ENCODE measurements around the gene EEPD1.

Gene EEPD1

GRCh38 chr7:36165802-36166201 lies 12.7 kb downstream of the EEPD1 start:
- peaks cover 4% of the 10 kb centered on the region for H3K4me1 ChIP-seq (ENCODE audit: control insufficient read depth, insufficient read depth, low read length)

GRCh38 chr7:36167403-36168050 lies 14.5 kb downstream of the EEPD1 start:
- no peaks in the 10 kb centered on the region for H3K27me3 ChIP-seq (ENCODE audit: control insufficient read depth, insufficient read depth, low read length)

More at GRCh38 chr7:36165802-36166201, 12.7 kb downstream of the EEPD1 start:
- Histone ChIP-seq H3K36me3 (ENCODE audit: control insufficient read depth, insufficient read depth, low read length) (no peaks in the 10 kb centered on the region), H3K27me3 (ENCODE audit: control insufficient read depth, insufficient read depth, low read length) (no peaks in the 10 kb centered on the region), H3K9ac (ENCODE audit: low read length) (no peak overlapping the region), H3K9me3 (ENCODE audit: control insufficient read depth, low read length) (no peaks in the 10 kb centered on the region), H3K4me3 (ENCODE audit: low read length) (no peak overlapping the region)

GRCh38 chr7:36171503-36171902 lies 18.4 kb downstream of the EEPD1 start:
- H3K9ac ChIP-seq (ENCODE audit: low read length), result no peak overlapping the region
- no peak overlapping the region for H3K4me3 ChIP-seq (ENCODE audit: low read length)

More at GRCh38 chr7:36167403-36168050, 14.5 kb downstream of the EEPD1 start:
- Histone ChIP-seq H3K4me1 (ENCODE audit: control insufficient read depth, insufficient read depth, low read length) (no peaks in the 10 kb centered on the region), H3K36me3 (ENCODE audit: control insufficient read depth, insufficient read depth, low read length) (no peaks in the 10 kb centered on the region), H3K4me3 (ENCODE audit: low read length) (no peak overlapping the region), H3K9ac (ENCODE audit: low read length) (no peak overlapping the region), H3K9me3 (ENCODE audit: control insufficient read depth, low read length) (no peaks in the 10 kb centered on the region)

GRCh38 chr7:36175886-36176285 lies 22.8 kb downstream of the EEPD1 start:
- H3K4me3 ChIP-seq (ENCODE audit: low read length), result no peak overlapping the region
- no peaks in the 10 kb centered on the region for H3K36me3 ChIP-seq (ENCODE audit: control insufficient read depth, insufficient read depth, low read length)
- no peak overlapping the region for H3K9ac ChIP-seq (ENCODE audit: low read length)
- H3K27me3 ChIP-seq (ENCODE audit: control insufficient read depth, insufficient read depth, low read length), result no peaks in the 10 kb centered on the region
- H3K9me3 ChIP-seq (ENCODE audit: control insufficient read depth, low read length), result no peaks in the 10 kb centered on the region
- no peaks in the 10 kb centered on the region for H3K4me1 ChIP-seq (ENCODE audit: control insufficient read depth, insufficient read depth, low read length)

More at GRCh38 chr7:36171503-36171902, 18.4 kb downstream of the EEPD1 start:
- Histone ChIP-seq H3K36me3 (ENCODE audit: control insufficient read depth, insufficient read depth, low read length) (no peaks in the 10 kb centered on the region), H3K27me3 (ENCODE audit: control insufficient read depth, insufficient read depth, low read length) (no peaks in the 10 kb centered on the region), H3K9me3 (ENCODE audit: control insufficient read depth, low read length) (no peaks in the 10 kb centered on the region), H3K4me1 (ENCODE audit: control insufficient read depth, insufficient read depth, low read length) (no peaks in the 10 kb centered on the region)

- Histone ChIP-seq H3K9ac (ENCODE audit: low read length) (no peak overlapping the region), H3K9me3 (ENCODE audit: control insufficient read depth, low read length) (no peaks in the 10 kb centered on the region), H3K4me3 (ENCODE audit: low read length) (no peak overlapping the region), H3K27me3 (ENCODE audit: control insufficient read depth, insufficient read depth, low read length) (no peaks in the 10 kb centered on the region), H3K4me1 (ENCODE audit: control insufficient read depth, insufficient read depth, low read length) (no peaks in the 10 kb centered on the region), H3K36me3 (ENCODE audit: control insufficient read depth, insufficient read depth, low read length) (no peaks in the 10 kb centered on the region)
Measured at GRCh38 chr7:36176697-36177096, 23.6 kb downstream of the EEPD1 start.

- no peaks in the 10 kb centered on the region for H3K36me3 ChIP-seq (ENCODE audit: control insufficient read depth, insufficient read depth, low read length)
- H3K4me1 ChIP-seq (ENCODE audit: control insufficient read depth, insufficient read depth, low read length), result no peaks in the 10 kb centered on the region
- no peaks in the 10 kb centered on the region for H3K27me3 ChIP-seq (ENCODE audit: control insufficient read depth, insufficient read depth, low read length)
- no peak overlapping the region for H3K9ac ChIP-seq (ENCODE audit: low read length)
- no peaks in the 10 kb centered on the region for H3K9me3 ChIP-seq (ENCODE audit: control insufficient read depth, low read length)
- no peak overlapping the region for H3K4me3 ChIP-seq (ENCODE audit: low read length)
Measured at GRCh38 chr7:36180121-36180520, 27.1 kb downstream of the EEPD1 start.

GRCh38 chr7:36181668-36182067 lies 28.6 kb downstream of the EEPD1 start:
- Histone ChIP-seq H3K36me3 (ENCODE audit: control insufficient read depth, insufficient read depth, low read length) (no peaks in the 10 kb centered on the region), H3K27me3 (ENCODE audit: control insufficient read depth, insufficient read depth, low read length) (no peaks in the 10 kb centered on the region), H3K4me3 (ENCODE audit: low read length) (no peak overlapping the region), H3K9me3 (ENCODE audit: control insufficient read depth, low read length) (no peaks in the 10 kb centered on the region), H3K9ac (ENCODE audit: low read length) (no peak overlapping the region), H3K4me1 (ENCODE audit: control insufficient read depth, insufficient read depth, low read length) (peaks cover 1% of the 10 kb centered on the region)

- Histone ChIP-seq H3K4me3 (ENCODE audit: low read length) (no peak overlapping the region), H3K9ac (ENCODE audit: low read length) (no peak overlapping the region), H3K4me1 (ENCODE audit: control insufficient read depth, insufficient read depth, low read length) (peaks cover 8% of the 10 kb centered on the region), H3K27me3 (ENCODE audit: control insufficient read depth, insufficient read depth, low read length) (no peaks in the 10 kb centered on the region), H3K36me3 (ENCODE audit: control insufficient read depth, insufficient read depth, low read length) (no peaks in the 10 kb centered on the region), H3K9me3 (ENCODE audit: control insufficient read depth, low read length) (no peaks in the 10 kb centered on the region)
Measured at GRCh38 chr7:36182854-36183604, 30.0 kb downstream of the EEPD1 start.

- no peaks in the 10 kb centered on the region for H3K27me3 ChIP-seq (ENCODE audit: control insufficient read depth, insufficient read depth, low read length)
- no peak overlapping the region for H3K9ac ChIP-seq (ENCODE audit: low read length)
- peaks cover 8% of the 10 kb centered on the region for H3K4me1 ChIP-seq (ENCODE audit: control insufficient read depth, insufficient read depth, low read length)
- H3K36me3 ChIP-seq (ENCODE audit: control insufficient read depth, insufficient read depth, low read length), result no peaks in the 10 kb centered on the region
- H3K4me3 ChIP-seq (ENCODE audit: low read length), result no peak overlapping the region
- no peaks in the 10 kb centered on the region for H3K9me3 ChIP-seq (ENCODE audit: control insufficient read depth, low read length)
Measured at GRCh38 chr7:36185092-36185491, 32.0 kb downstream of the EEPD1 start.

- H3K4me3 ChIP-seq (ENCODE audit: low read length), result no peak overlapping the region
- H3K27me3 ChIP-seq (ENCODE audit: control insufficient read depth, insufficient read depth, low read length), result no peaks in the 10 kb centered on the region
- H3K9ac ChIP-seq (ENCODE audit: low read length), result no peak overlapping the region
- no peaks in the 10 kb centered on the region for H3K36me3 ChIP-seq (ENCODE audit: control insufficient read depth, insufficient read depth, low read length)
- H3K4me1 ChIP-seq (ENCODE audit: control insufficient read depth, insufficient read depth, low read length), result peaks cover 8% of the 10 kb centered on the region
- no peaks in the 10 kb centered on the region for H3K9me3 ChIP-seq (ENCODE audit: control insufficient read depth, low read length)
Measured at GRCh38 chr7:36185756-36186155, 32.7 kb downstream of the EEPD1 start.

- H3K9me3 ChIP-seq (ENCODE audit: control insufficient read depth, low read length), result no peaks in the 10 kb centered on the region
- no peaks in the 10 kb centered on the region for H3K36me3 ChIP-seq (ENCODE audit: control insufficient read depth, insufficient read depth, low read length)
- no peak overlapping the region for H3K9ac ChIP-seq (ENCODE audit: low read length)
- no peaks in the 10 kb centered on the region for H3K27me3 ChIP-seq (ENCODE audit: control insufficient read depth, insufficient read depth, low read length)
- no peak overlapping the region for H3K4me3 ChIP-seq (ENCODE audit: low read length)
- peaks cover 8% of the 10 kb centered on the region for H3K4me1 ChIP-seq (ENCODE audit: control insufficient read depth, insufficient read depth, low read length)
Measured at GRCh38 chr7:36186359-36187121, 33.5 kb downstream of the EEPD1 start.

- no peaks in the 10 kb centered on the region for H3K9me3 ChIP-seq (ENCODE audit: control insufficient read depth, low read length)
- H3K4me1 ChIP-seq (ENCODE audit: control insufficient read depth, insufficient read depth, low read length), result peaks cover 8% of the 10 kb centered on the region
- H3K4me3 ChIP-seq (ENCODE audit: low read length), result no peak overlapping the region
- no peaks in the 10 kb centered on the region for H3K36me3 ChIP-seq (ENCODE audit: control insufficient read depth, insufficient read depth, low read length)
- no peak overlapping the region for H3K9ac ChIP-seq (ENCODE audit: low read length)
- no peaks in the 10 kb centered on the region for H3K27me3 ChIP-seq (ENCODE audit: control insufficient read depth, insufficient read depth, low read length)
Measured at GRCh38 chr7:36188266-36188665, 35.2 kb downstream of the EEPD1 start.

Data from mucosa of stomach (tissue), 1 donor.